Activated naive CD4-positive, alpha-beta T cell treated with anti-CD3 and anti-CD28 coated beads, Interleukin-2, amount 10 ng/mL, durations not matched to agents 7 days and 5 days (primary cell): Measurements from ENCODE around the gene PCDH19.
"Not testable (repeated sequence)": the region's sequence is repeated elsewhere in the genome, so short reads cannot be mapped to it uniquely, and the experiment has no call there.

Source experiments
- CTCF ChIA-PET: fragments of 350-600 bp; sonication (Branson Sonifier 250); formaldehyde crosslinking; loops from one replicate; lab custom pipeline; 2021; ENCODE audit warnings: antibody characterized with exemption; lab: Charles Lee
- DNase-seq: peaks from one replicate; pipeline ENCODE4 v3.0.0-alpha.2; 2020
- H3K27ac Mint-ChIP-seq: one replicate; pipeline ENCODE4 v1.8.0; 2021; ENCODE audit warnings: mild to moderate bottlenecking, moderate library complexity, mixed read lengths
- H3K27me3 Mint-ChIP-seq: one replicate; pipeline ENCODE4 v1.8.0; 2021; ENCODE audit warnings: mild to moderate bottlenecking, mixed read lengths
- H3K36me3 Mint-ChIP-seq: one replicate; pipeline ENCODE4 v1.8.0; 2021; ENCODE audit warnings: mixed read lengths
- H3K4me1 Mint-ChIP-seq: one replicate; pipeline ENCODE4 v1.8.0; 2021; ENCODE audit warnings: mixed read lengths
- H3K4me3 Mint-ChIP-seq: one replicate; pipeline ENCODE4 v1.8.0; 2021; ENCODE audit warnings: mild to moderate bottlenecking, moderate library complexity, mixed read lengths
- H3K9me3 Mint-ChIP-seq: one replicate; pipeline ENCODE4 v1.8.0; 2021; ENCODE audit warnings: mixed read lengths

Gene PCDH19, protein sequence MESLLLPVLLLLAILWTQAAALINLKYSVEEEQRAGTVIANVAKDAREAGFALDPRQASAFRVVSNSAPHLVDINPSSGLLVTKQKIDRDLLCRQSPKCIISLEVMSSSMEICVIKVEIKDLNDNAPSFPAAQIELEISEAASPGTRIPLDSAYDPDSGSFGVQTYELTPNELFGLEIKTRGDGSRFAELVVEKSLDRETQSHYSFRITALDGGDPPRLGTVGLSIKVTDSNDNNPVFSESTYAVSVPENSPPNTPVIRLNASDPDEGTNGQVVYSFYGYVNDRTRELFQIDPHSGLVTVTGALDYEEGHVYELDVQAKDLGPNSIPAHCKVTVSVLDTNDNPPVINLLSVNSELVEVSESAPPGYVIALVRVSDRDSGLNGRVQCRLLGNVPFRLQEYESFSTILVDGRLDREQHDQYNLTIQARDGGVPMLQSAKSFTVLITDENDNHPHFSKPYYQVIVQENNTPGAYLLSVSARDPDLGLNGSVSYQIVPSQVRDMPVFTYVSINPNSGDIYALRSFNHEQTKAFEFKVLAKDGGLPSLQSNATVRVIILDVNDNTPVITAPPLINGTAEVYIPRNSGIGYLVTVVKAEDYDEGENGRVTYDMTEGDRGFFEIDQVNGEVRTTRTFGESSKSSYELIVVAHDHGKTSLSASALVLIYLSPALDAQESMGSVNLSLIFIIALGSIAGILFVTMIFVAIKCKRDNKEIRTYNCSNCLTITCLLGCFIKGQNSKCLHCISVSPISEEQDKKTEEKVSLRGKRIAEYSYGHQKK (N-terminal part only)

DNA sequence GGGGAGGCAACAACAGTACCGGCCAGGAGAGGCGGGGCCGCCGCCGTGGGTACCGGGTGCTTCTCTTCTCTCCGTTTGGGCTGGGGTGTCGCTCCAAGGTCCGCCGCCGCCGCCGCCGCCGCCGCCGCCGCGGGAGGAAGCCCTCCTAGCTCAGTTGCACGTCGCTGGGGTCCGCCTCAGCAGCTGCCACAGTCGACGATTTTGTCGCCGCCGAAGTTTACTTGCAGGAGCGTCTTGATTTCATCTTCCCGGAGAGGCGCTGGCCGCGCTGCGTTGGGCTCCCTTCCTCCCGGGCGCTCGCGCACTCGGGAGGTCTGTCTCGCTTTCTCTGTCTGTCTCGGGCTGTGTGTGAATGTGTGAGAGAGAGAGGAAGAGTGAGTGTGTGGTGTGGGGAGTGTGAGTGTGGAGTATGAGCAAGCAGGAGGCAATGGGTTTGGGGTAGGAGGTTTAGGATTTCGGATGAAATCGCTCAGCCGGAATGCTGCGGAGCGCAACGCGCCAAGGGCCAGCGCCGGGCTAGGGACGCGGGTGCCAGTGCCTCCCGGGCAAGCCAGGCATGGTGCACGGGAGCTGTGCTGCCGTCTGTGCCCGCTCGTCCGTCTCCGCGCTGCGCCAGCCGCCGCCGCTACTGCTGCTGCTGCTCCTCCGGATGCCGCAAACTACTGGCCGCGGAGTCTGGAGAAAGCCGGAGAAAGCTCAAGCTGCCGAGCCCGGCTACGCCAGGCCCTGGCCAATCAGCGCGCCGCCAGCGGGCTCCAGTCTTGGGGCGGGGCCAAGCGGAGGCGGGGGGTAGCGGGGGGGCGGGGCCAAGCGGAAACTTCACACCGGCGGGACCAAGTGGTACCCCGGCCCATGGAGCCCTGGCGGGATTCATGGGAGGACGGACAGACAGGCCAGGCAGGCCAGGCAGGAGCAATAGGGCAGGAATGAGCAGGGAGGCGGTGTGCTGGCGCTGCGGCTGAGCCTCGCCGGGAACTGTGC lies at the start of gene PCDH19:
Gene PCDH19, minus strand, starts transcription at position 664 of the 981 bp plus-strand sequence. CDS start 1,676 bp downstream, outside the sequence.
- Mint-ChIP-seq H3K4me1 (peaks cover 2% of the 10 kb centered on the region), H3K4me3 (peak within 1 kb of the TSS; percentile 49), H3K27ac (peak within 1 kb of the TSS; percentile 87), H3K36me3 (peaks cover 2% of the 10 kb centered on the region), H3K9me3 (no peaks in the 10 kb centered on the region), H3K27me3 (peaks cover 90% of the 10 kb centered on the region)
- peak; percentile 30 for DNase-seq
- CTCF ChIA-PET, result no interaction called here

DNA sequence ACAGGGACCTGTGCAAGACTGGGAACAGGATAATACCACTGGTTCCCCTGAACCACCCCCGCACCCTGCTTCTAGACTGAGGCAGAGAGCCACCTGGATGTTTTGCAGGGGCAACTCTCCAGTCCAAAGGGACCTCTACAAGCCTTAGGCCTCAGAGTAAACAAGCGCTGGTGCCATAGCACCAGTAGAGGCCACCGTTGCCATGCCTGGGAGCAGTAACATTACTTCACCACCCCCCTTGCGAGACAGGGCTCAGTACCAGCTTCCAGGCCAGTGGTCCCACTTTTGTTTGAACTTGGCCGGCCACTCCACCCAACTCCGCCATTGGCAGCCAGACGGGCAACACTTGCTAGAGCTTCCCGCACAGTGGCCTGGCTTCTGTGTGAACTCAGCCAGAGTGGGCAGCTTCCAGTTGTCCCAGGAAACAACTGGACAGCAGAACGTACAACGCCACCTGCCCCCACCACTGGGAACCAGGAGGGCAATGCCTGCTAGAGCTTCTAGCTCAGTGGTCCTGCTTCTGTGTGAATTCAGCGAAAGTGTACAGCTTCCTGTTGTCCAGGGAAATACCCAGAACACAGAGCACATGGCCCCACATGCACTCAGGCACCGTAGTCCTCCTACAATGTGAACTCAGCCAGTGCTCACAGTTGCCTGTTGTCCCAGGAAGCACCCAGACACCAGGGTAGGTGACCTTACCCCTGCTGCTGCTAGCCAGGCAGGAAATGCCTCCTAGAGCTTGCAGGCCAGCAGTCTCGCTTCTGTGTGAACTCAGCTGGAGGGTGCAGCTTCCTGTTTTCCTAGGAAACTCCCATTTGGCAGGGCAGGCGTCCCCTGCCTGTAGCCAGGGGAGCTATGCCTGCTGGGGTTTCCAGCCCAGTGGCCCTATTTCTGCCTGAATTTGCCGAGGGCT lies 39.9 kb upstream of the PCDH19 start:
- no peak for DNase-seq

DNA sequence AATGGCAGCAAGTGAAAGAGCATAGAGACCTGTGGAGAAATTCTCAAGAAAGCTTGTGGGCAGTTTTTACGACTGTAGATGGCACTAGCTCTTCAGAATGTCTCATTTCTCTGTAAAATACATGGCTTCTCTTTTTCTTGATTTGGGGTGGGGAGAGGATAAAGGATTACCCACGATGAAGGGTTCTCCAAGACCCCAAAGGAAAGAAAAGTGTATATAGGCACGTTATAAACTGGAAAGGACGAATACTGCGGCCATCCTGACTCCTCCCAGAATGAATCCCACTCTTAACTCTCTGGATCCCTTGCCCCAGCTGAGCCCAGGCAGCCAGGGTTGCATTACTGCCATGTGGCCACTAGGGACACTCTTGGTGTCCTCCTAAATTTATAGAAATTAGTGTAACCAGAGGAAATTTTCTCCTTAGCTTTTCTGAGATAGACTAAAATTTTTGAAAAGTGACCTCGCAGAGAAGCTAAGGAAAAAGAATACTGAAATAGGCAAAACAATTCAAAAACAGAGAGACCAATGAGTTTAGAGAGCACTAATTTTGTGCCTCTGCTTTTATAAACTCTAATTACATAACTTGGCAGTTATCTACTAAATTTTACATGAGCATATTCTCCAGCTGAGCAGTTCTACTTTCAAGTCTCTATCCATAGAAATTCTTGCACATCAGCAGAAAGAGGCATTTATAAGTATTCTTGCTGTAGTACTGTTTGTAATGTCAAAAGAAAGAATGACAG lies 37.8 kb upstream of the PCDH19 start:
- DNase-seq, result peak; percentile 19
- CTCF ChIA-PET, result interaction anchor here (1.2 to 1.9 kb wide), 2 partner anchors 23 to 35 kb away, joined by 3 to 5 read pairs; no protein-coding TSS in a partner anchor
- Mint-ChIP-seq H3K36me3 (no peaks in the 10 kb centered on the region), H3K27me3 (no peaks in the 10 kb centered on the region), H3K27ac (no peak overlapping the region), H3K4me3 (no peak overlapping the region), H3K4me1 (no peaks in the 10 kb centered on the region), H3K9me3 (no peaks in the 10 kb centered on the region)

More for the DNA sequence above, 39.9 kb upstream of the PCDH19 start:
- Mint-ChIP-seq H3K27ac (no peak overlapping the region), H3K4me3 (no peak overlapping the region), H3K36me3 (no peaks in the 10 kb centered on the region), H3K9me3 (no peaks in the 10 kb centered on the region), H3K4me1 (no peaks in the 10 kb centered on the region), H3K27me3 (no peaks in the 10 kb centered on the region)
- CTCF ChIA-PET, result no interaction called here

DNA sequence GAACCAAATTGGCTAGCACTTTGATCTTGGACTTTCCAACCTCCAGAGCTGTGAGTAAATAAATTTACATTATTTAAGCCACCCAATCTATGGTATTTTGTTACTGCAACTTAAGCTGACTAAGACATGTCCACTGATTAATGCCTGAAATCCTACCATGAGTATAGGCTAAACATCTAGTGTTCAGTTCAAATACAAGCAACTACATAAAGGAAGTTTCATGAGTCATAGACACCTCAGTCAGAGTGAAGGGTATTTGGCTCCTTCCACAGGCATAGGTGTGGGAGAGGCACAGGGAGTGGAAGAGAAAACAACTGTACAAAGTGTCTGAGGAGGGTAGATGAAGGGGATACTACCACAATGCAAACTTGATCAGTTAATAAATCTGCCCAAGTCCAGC lies 35.5 kb upstream of the PCDH19 start:
- H3K9me3 Mint-ChIP-seq, result no peaks in the 10 kb centered on the region
- H3K36me3 Mint-ChIP-seq, result no peaks in the 10 kb centered on the region
- H3K27ac Mint-ChIP-seq, result no peak overlapping the region
- H3K4me1 Mint-ChIP-seq, result no peaks in the 10 kb centered on the region
- H3K27me3 Mint-ChIP-seq, result no peaks in the 10 kb centered on the region
- no peak overlapping the region for H3K4me3 Mint-ChIP-seq
- DNase-seq, result no peak
- CTCF ChIA-PET, result no interaction called here

DNA sequence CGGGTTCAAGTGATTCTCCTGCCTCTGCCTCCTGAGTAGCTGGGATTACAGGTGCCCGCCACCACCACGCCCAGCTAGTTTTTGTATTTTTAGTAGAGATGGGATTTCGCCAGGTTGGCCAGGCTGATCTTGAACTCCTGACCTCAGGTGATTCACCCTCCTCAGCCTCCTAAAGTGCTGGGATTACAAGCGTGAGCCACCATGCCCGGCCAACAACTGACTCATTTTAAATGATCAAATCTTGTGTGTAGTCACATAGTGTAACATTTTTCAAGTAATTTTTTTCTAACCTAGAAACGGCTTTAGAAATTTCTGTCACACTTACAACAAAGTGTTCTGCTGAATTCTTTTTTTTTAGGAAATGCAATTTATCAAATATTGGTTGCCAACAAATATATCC lies 31.2 kb upstream of the PCDH19 start:
- H3K4me3 Mint-ChIP-seq, H3K9me3 Mint-ChIP-seq, H3K27me3 Mint-ChIP-seq: not testable (repeated sequence)

DNA sequence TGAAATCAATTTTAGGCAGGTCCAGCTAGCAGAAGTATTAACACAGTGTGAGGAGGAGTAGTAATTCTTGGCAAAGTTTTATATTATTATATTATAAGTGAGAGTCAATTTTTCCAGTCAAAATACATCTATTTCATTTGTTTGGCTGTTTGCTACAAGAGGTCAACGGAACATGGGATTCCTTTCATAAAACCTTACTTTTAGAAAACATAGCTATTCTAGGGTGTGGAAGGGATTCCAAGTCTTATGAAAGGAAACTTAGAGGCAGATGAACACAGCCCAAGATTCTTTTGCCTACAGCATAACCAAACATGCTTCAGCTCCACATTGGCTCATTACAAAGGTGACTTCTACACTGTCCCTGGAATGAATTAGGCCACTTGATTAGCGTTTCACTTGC lies 29.9 kb upstream of the PCDH19 start:
- Mint-ChIP-seq H3K4me1 (no peaks in the 10 kb centered on the region), H3K9me3 (no peaks in the 10 kb centered on the region), H3K27me3 (no peaks in the 10 kb centered on the region), H3K4me3 (no peak overlapping the region), H3K36me3 (no peaks in the 10 kb centered on the region), H3K27ac (no peak overlapping the region)
- CTCF ChIA-PET, result no interaction called here
- DNase-seq, result no peak

More for the DNA sequence above, 31.2 kb upstream of the PCDH19 start:
- H3K36me3 Mint-ChIP-seq, H3K4me1 Mint-ChIP-seq, CTCF ChIA-PET, H3K27ac Mint-ChIP-seq, DNase-seq: not testable (repeated sequence)

DNA sequence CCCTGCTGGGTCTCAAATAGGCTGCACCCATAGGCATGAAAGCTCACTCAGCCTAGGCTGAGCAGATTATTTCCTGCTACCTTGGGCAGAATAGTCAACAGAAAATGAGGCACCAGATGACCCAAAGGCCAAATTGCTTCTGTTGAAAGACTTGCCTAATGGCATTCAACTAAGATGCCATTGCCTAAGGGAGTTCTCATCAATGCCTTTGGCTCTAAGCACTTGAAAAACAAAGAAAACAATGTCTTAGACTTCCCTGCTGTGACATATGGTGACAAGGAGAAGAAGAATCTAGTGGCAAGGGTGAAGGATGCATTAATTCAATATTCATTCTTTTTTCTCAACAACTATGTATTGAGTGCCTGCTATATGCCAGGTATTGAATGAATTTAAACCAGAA lies 25.7 kb upstream of the PCDH19 start:
- CTCF ChIA-PET, result no interaction called here
- no peak for DNase-seq
- Mint-ChIP-seq H3K27me3 (no peaks in the 10 kb centered on the region), H3K27ac (no peak overlapping the region), H3K4me3 (no peak overlapping the region), H3K9me3 (no peaks in the 10 kb centered on the region), H3K4me1 (no peaks in the 10 kb centered on the region), H3K36me3 (no peaks in the 10 kb centered on the region)

DNA sequence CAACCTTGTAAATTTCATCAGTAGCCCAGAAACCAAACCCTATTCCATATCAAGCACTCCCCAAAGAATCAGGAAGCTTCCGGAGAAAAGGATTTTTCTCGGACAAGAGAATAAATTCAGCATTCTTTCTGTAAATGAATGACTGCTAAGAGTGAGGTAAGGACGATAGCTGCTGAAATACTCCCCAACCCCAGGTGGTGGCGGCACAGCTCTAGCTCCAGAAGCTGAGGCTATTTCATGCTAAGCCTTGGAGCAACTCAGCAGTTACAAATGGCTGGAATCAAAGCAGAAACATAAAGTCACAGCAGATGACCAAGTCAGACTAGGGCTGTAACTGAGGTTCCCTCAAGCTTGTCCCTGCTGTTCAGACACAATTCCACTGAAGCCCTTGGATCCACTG lies 13.9 kb upstream of the PCDH19 start:
- Mint-ChIP-seq H3K27ac (no peak overlapping the region), H3K4me1 (no peaks in the 10 kb centered on the region), H3K27me3 (no peaks in the 10 kb centered on the region), H3K36me3 (no peaks in the 10 kb centered on the region), H3K4me3 (no peak overlapping the region), H3K9me3 (no peaks in the 10 kb centered on the region)
- DNase-seq, result no peak
- CTCF ChIA-PET, result no interaction called here

DNA sequence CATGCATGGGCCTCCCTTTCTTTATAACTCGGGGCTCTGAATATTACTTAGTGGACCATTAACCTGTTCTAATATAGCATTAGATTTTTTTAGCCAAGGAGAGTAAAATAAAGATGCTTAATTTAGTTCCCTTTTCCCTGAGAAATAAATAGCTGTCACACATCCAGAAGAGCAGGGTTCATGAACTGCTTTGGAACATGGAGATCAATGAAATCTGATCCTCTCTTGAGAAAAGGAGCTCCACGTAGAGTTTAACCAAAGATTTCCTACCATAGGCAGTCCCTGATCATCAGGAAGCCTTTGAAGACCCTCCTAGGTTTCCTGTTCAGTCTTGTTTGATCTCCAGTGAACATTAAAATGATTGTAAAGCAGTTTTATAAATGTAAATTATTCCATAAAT lies 8.5 kb upstream of the PCDH19 start:
- no peak for DNase-seq
- no peak overlapping the region for H3K27ac Mint-ChIP-seq
- peaks cover 13% of the 10 kb centered on the region for H3K27me3 Mint-ChIP-seq
- no peaks in the 10 kb centered on the region for H3K9me3 Mint-ChIP-seq
- H3K4me1 Mint-ChIP-seq, result no peaks in the 10 kb centered on the region
- CTCF ChIA-PET, result no interaction called here
- H3K36me3 Mint-ChIP-seq, result no peaks in the 10 kb centered on the region
- no peak overlapping the region for H3K4me3 Mint-ChIP-seq

DNA sequence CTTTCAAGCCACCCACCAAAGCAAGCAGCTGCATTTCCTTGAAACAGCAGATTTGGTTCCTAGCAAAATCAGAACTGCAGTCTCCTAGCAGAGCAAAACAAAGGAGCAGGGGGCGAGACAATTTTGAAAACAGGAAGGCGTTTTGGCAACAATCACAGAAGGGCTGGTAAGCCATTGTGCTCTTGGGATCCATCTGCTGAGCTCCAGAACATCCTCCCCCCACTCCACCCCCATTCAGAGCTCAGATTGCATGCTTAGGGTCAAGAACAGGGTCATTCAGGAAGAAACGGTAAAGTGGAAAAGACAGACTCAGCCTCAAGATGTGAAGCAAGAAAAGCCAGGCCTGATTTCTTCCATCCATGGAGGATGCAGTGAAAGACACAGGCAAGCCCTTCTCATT lies 7.6 kb upstream of the PCDH19 start:
- no peaks in the 10 kb centered on the region for H3K9me3 Mint-ChIP-seq
- no peak for DNase-seq
- no peak overlapping the region for H3K27ac Mint-ChIP-seq
- CTCF ChIA-PET, result no interaction called here
- no peaks in the 10 kb centered on the region for H3K36me3 Mint-ChIP-seq
- no peak overlapping the region for H3K4me3 Mint-ChIP-seq
- no peaks in the 10 kb centered on the region for H3K4me1 Mint-ChIP-seq
- H3K27me3 Mint-ChIP-seq, result peaks cover 21% of the 10 kb centered on the region

DNA sequence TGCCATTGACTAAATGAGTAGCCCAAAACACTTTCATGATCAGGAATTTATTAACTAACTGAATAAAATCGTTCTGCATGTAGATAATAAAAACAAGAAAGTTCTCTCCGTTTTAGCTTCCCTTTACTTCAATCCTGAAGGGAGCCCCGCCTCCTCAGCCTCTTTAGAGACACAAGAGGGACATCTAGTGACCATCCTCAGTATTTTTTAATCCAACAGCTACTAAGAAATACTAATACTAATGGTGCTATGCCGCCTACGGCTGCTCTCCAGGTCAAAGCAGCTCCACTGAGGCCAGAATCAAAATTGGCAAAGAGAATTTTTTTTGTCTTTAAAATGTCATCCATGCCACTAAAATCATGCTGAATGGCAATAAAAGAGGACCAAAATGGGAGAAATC lies 3.2 kb upstream of the PCDH19 start:
- H3K36me3 Mint-ChIP-seq, result peaks cover 2% of the 10 kb centered on the region
- no peak overlapping the region for H3K27ac Mint-ChIP-seq
- CTCF ChIA-PET, result interaction anchor here (0.6 to 1.6 kb wide), 3 partner anchors 8 to 34 kb away, joined by 3 to 5 read pairs (median 3); no protein-coding TSS in a partner anchor
- H3K4me1 Mint-ChIP-seq, result peaks cover 2% of the 10 kb centered on the region
- peaks cover 65% of the 10 kb centered on the region for H3K27me3 Mint-ChIP-seq
- DNase-seq, result no peak
- H3K9me3 Mint-ChIP-seq, result no peaks in the 10 kb centered on the region
- no peak overlapping the region for H3K4me3 Mint-ChIP-seq

DNA sequence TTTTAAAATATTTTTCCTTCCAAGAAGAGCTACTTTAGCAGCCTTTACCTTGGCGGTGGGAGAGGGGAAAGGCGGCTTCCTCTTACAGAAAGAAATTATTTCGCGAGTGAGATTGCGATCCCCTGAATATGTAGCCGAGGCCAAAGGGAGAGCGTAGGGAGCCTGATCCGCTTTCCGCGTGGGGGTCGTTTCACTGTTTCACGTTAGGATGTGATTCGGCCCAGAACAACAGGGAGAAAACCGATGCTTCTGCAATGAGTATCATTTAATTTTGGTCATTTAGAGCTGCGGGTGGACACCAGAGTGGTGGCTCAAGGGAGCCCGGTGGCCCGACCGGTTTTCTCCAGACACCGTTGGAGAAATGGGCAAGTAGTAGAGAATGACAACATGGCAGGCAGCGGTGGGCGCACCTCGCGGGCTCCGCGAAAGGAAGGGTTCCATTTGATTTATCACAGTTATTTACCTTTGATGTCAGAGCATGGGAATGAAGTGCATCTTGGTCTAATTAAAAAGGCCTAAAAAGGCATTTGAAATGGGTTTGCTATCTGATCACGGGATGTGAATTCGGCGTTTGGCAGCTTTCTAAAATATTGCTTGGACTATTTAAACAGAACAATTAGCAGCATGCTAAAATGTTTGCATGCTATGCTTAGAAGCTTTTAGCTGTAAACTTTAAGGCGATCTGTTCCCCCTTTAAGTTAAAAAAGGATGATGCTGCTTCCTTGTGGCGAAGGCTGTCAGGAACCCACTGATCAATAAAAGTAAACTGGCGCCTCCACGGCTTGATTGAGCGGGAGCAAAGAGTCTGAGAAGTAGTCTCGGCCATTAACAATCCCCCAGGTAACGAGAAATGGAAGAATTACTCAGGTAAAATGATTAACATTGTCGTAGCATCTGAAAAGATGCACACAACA lies 2.0 kb upstream of the PCDH19 start:
- H3K36me3 Mint-ChIP-seq, result peaks cover 2% of the 10 kb centered on the region
- no peak overlapping the region for H3K4me3 Mint-ChIP-seq
- CTCF ChIA-PET, result no interaction called here
- H3K4me1 Mint-ChIP-seq, result peaks cover 2% of the 10 kb centered on the region
- H3K27me3 Mint-ChIP-seq, result peaks cover 73% of the 10 kb centered on the region
- no peak overlapping the region for H3K27ac Mint-ChIP-seq
- no peaks in the 10 kb centered on the region for H3K9me3 Mint-ChIP-seq
- DNase-seq, result no peak
